ENCODE results near the gene MCTP1. TPM values are rescaled to one million over a fixed set of nuclear protein-coding genes. Genes with fewer than 3 reads are reported as not detected.

MCTP1 gene
- total and polyA plus RNA-seq, 7 experiments from 2014 or later: 0.75 to 38.9 (median 2.3) TPM; not detected in 1

GRCh38 chr5:95142145-95142544 is 142.7 kb downstream of the MCTP1 start:
- POLR2A ChIA-PET: no interaction called here
- intact Hi-C loops (cut with micrococcal nuclease): no loop called here
- no peak overlapping the region for H3K27ac ChIP-seq (ENCODE audit: low read depth, low read length)
- CTCF ChIA-PET: no interaction called here
- Mint-ChIP-seq H3K27ac (no peak overlapping the region), H3K9me3 (peaks cover 0 to 9% (median 0%) of the 10 kb centered on the region in 11 donors), H3K36me3 (no peaks in the 10 kb centered on the region), H3K4me3 (no peak overlapping the region), H3K4me1 (no peaks in the 10 kb centered on the region), H3K27me3 (no peaks in the 10 kb centered on the region)
- no peak overlapping the region for H3K4me3 ChIP-seq (ENCODE audit: low read length)
- no peaks in the 10 kb centered on the region for H3K9me3 ChIP-seq (ENCODE audit: control insufficient read depth in 2 of 3, low read length in 3 of 3)
- H3K27me3 ChIP-seq (ENCODE audit: control insufficient read depth in 2 of 2, insufficient read depth in 2 of 2, low read length in 2 of 2): no peaks in the 10 kb centered on the region
- H3K4me1 ChIP-seq (ENCODE audit: control insufficient read depth in 2 of 2, insufficient read depth in 2 of 2, low read length in 2 of 2): no peaks in the 10 kb centered on the region
- H3K36me3 ChIP-seq (ENCODE audit: control insufficient read depth in 2 of 3, insufficient read depth in 3 of 3, low read length in 3 of 3): no peaks in the 10 kb centered on the region
- no peak for DNase-seq
- ATAC-seq: no peak

GRCh38 chr5:95141141-95141540 is 143.8 kb downstream of the MCTP1 start:
- Mint-ChIP-seq H3K27ac (no peak overlapping the region), H3K4me1 (no peaks in the 10 kb centered on the region), H3K27me3 (no peaks in the 10 kb centered on the region), H3K36me3 (no peaks in the 10 kb centered on the region), H3K4me3 (no peak overlapping the region), H3K9me3 (peaks cover 0 to 5% (median 0%) of the 10 kb centered on the region in 11 donors)
- no peak for ATAC-seq
- no peak overlapping the region for H3K27ac ChIP-seq (ENCODE audit: low read depth, low read length)
- POLR2A ChIA-PET: no interaction called here
- CTCF ChIA-PET: no interaction called here
- no peaks in the 10 kb centered on the region for H3K4me1 ChIP-seq (ENCODE audit: control insufficient read depth in 2 of 2, insufficient read depth in 2 of 2, low read length in 2 of 2)
- H3K36me3 ChIP-seq (ENCODE audit: control insufficient read depth in 2 of 3, insufficient read depth in 3 of 3, low read length in 3 of 3): no peaks in the 10 kb centered on the region
- H3K9me3 ChIP-seq (ENCODE audit: control insufficient read depth in 2 of 3, low read length in 3 of 3): no peaks in the 10 kb centered on the region
- no peaks in the 10 kb centered on the region for H3K27me3 ChIP-seq (ENCODE audit: control insufficient read depth in 2 of 2, insufficient read depth in 2 of 2, low read length in 2 of 2)
- DNase-seq: no peak
- intact Hi-C loops (cut with micrococcal nuclease): no loop called here
- H3K4me3 ChIP-seq (ENCODE audit: low read length): no peak overlapping the region

- no peaks in the 10 kb centered on the region for H3K9me3 ChIP-seq (ENCODE audit: control insufficient read depth in 2 of 3, low read length in 3 of 3)
- Mint-ChIP-seq H3K27ac (no peak overlapping the region), H3K27me3 (peaks cover 0 to 6% (median 0%) of the 10 kb centered on the region in 5 donors), H3K36me3 (no peaks in the 10 kb centered on the region), H3K4me1 (no peaks in the 10 kb centered on the region), H3K4me3 (no peak overlapping the region), H3K9me3 (no peaks in the 10 kb centered on the region)
- no peaks in the 10 kb centered on the region for H3K4me1 ChIP-seq (ENCODE audit: control insufficient read depth in 2 of 2, insufficient read depth in 2 of 2, low read length in 2 of 2)
- ATAC-seq (no peak), DNase-seq (no peak)
- ChIA-PET CTCF (no interaction called here), POLR2A (no interaction called here)
- H3K27me3 ChIP-seq (ENCODE audit: control insufficient read depth in 2 of 2, insufficient read depth in 2 of 2, low read length in 2 of 2): no peaks in the 10 kb centered on the region
- H3K4me3 ChIP-seq (ENCODE audit: low read length): no peak overlapping the region
- no peak overlapping the region for H3K27ac ChIP-seq (ENCODE audit: low read depth, low read length)
- H3K36me3 ChIP-seq (ENCODE audit: control insufficient read depth in 2 of 3, insufficient read depth in 3 of 3, low read length in 3 of 3): no peaks in the 10 kb centered on the region
- intact Hi-C loops (cut with micrococcal nuclease): no loop called here
Measured at GRCh38 chr5:95134326-95134725, 150.6 kb downstream of the MCTP1 start.

GRCh38 chr5:95132096-95132495 is 152.8 kb downstream of the MCTP1 start:
- Mint-ChIP-seq H3K36me3 (no peaks in the 10 kb centered on the region), H3K9me3 (peaks cover 0 to 10% (median 0%) of the 10 kb centered on the region in 11 donors), H3K4me3 (no peak overlapping the region), H3K4me1 (no peaks in the 10 kb centered on the region), H3K27me3 (peaks cover 0 to 9% (median 3%) of the 10 kb centered on the region in 5 donors), H3K27ac (no peak overlapping the region)
- no peaks in the 10 kb centered on the region for H3K36me3 ChIP-seq (ENCODE audit: control insufficient read depth in 2 of 3, insufficient read depth in 3 of 3, low read length in 3 of 3)
- ChIA-PET POLR2A (no interaction called here), CTCF (no interaction called here)
- no peaks in the 10 kb centered on the region for H3K27me3 ChIP-seq (ENCODE audit: control insufficient read depth in 2 of 2, insufficient read depth in 2 of 2, low read length in 2 of 2)
- ATAC-seq (no peak), DNase-seq (no peak)
- intact Hi-C loops (cut with micrococcal nuclease): no loop called here
- no peaks in the 10 kb centered on the region for H3K9me3 ChIP-seq (ENCODE audit: control insufficient read depth in 2 of 3, low read length in 3 of 3)
- H3K4me3 ChIP-seq (ENCODE audit: low read length): no peak overlapping the region
- no peak overlapping the region for H3K27ac ChIP-seq (ENCODE audit: low read depth, low read length)
- no peaks in the 10 kb centered on the region for H3K4me1 ChIP-seq (ENCODE audit: control insufficient read depth in 2 of 2, insufficient read depth in 2 of 2, low read length in 2 of 2)

GRCh38 chr5:95130941-95131340 is 154.0 kb downstream of the MCTP1 start:
- H3K4me3 Mint-ChIP-seq: no peak overlapping the region
- H3K4me1 Mint-ChIP-seq: no peaks in the 10 kb centered on the region
- no peak overlapping the region for H3K27ac Mint-ChIP-seq
- CTCF ChIA-PET: no interaction called here
- Histone ChIP-seq H3K4me1 (ENCODE audit: control insufficient read depth in 2 of 2, insufficient read depth in 2 of 2, low read length in 2 of 2) (no peaks in the 10 kb centered on the region), H3K36me3 (ENCODE audit: control insufficient read depth in 2 of 3, insufficient read depth in 3 of 3, low read length in 3 of 3) (no peaks in the 10 kb centered on the region), H3K27me3 (ENCODE audit: control insufficient read depth in 2 of 2, insufficient read depth in 2 of 2, low read length in 2 of 2) (no peaks in the 10 kb centered on the region), H3K27ac (ENCODE audit: low read depth, low read length) (no peak overlapping the region), H3K9me3 (ENCODE audit: control insufficient read depth in 2 of 3, low read length in 3 of 3) (no peaks in the 10 kb centered on the region), H3K4me3 (ENCODE audit: low read length) (no peak overlapping the region)
- no peak for DNase-seq
- H3K36me3 Mint-ChIP-seq: no peaks in the 10 kb centered on the region
- intact Hi-C loops (cut with micrococcal nuclease): no loop called here
- peaks cover 0 to 11% (median 0%) of the 10 kb centered on the region in 11 donors for H3K9me3 Mint-ChIP-seq
- POLR2A ChIA-PET: no interaction called here
- no peak for ATAC-seq
- peaks cover 0 to 11% (median 3%) of the 10 kb centered on the region in 5 donors for H3K27me3 Mint-ChIP-seq

GRCh38 chr5:95124731-95125130 is 160.2 kb downstream of the MCTP1 start:
- Mint-ChIP-seq H3K27me3 (peaks cover 0 to 5% (median 0%) of the 10 kb centered on the region in 5 donors), H3K27ac (no peak overlapping the region), H3K36me3 (no peaks in the 10 kb centered on the region), H3K4me1 (no peaks in the 10 kb centered on the region), H3K9me3 (peaks cover 0 to 11% (median 0%) of the 10 kb centered on the region in 11 donors), H3K4me3 (no peak overlapping the region)
- intact Hi-C loops (cut with micrococcal nuclease): no loop called here
- POLR2A ChIA-PET: no interaction called here
- no peak overlapping the region for H3K4me3 ChIP-seq (ENCODE audit: low read length)
- no peak for ATAC-seq
- DNase-seq: no peak
- no peaks in the 10 kb centered on the region for H3K27me3 ChIP-seq (ENCODE audit: control insufficient read depth in 2 of 2, insufficient read depth in 2 of 2, low read length in 2 of 2)
- H3K36me3 ChIP-seq (ENCODE audit: control insufficient read depth in 2 of 3, insufficient read depth in 3 of 3, low read length in 3 of 3): no peaks in the 10 kb centered on the region
- CTCF ChIA-PET: no interaction called here
- H3K27ac ChIP-seq (ENCODE audit: low read depth, low read length): no peak overlapping the region
- no peaks in the 10 kb centered on the region for H3K9me3 ChIP-seq (ENCODE audit: control insufficient read depth in 2 of 3, low read length in 3 of 3)
- no peaks in the 10 kb centered on the region for H3K4me1 ChIP-seq (ENCODE audit: control insufficient read depth in 2 of 2, insufficient read depth in 2 of 2, low read length in 2 of 2)

GRCh38 chr5:95124101-95124500 is 160.8 kb downstream of the MCTP1 start:
- Histone ChIP-seq H3K9me3 (ENCODE audit: control insufficient read depth in 2 of 3, low read length in 3 of 3) (no peaks in the 10 kb centered on the region), H3K4me1 (ENCODE audit: control insufficient read depth in 2 of 2, insufficient read depth in 2 of 2, low read length in 2 of 2) (no peaks in the 10 kb centered on the region), H3K27ac (ENCODE audit: low read depth, low read length) (no peak overlapping the region), H3K36me3 (ENCODE audit: control insufficient read depth in 2 of 3, insufficient read depth in 3 of 3, low read length in 3 of 3) (no peaks in the 10 kb centered on the region), H3K4me3 (ENCODE audit: low read length) (no peak overlapping the region), H3K27me3 (ENCODE audit: control insufficient read depth in 2 of 2, insufficient read depth in 2 of 2, low read length in 2 of 2) (no peaks in the 10 kb centered on the region)
- ChIA-PET CTCF (interaction anchor here (0.7 kb wide), 1 partner anchor 31 kb away, joined by 3 read pairs; no protein-coding TSS in a partner anchor), POLR2A (no interaction called here)
- Mint-ChIP-seq H3K36me3 (no peaks in the 10 kb centered on the region), H3K4me3 (no peak overlapping the region), H3K27me3 (peaks cover 0 to 5% (median 0%) of the 10 kb centered on the region in 5 donors), H3K9me3 (peaks cover 0 to 14% (median 0%) of the 10 kb centered on the region in 11 donors), H3K4me1 (no peaks in the 10 kb centered on the region), H3K27ac (no peak overlapping the region)
- no peak for DNase-seq
- ATAC-seq: no peak
- intact Hi-C loops (cut with micrococcal nuclease): no loop called here

Data from naive thymus-derived CD4-positive, alpha-beta T cell (primary cell).